GM19372 (cell line): ENCODE measurements around the gene MAGEA2.
"Not testable (repeated sequence)": the region's sequence is repeated elsewhere in the genome, so short reads cannot be mapped to it uniquely, and the experiment has no call there.

Experiments used
- ATAC-seq: cut with Tn5 transposase; IDR thresholded peaks from one replicate; pipeline ENCODE4 v1.9.1; 2021; ENCODE audit warnings: mild to moderate bottlenecking, low read depth, moderate library complexity; ENCODE audit not compliant: unreplicated experiment

Gene MAGEA2

DNA sequence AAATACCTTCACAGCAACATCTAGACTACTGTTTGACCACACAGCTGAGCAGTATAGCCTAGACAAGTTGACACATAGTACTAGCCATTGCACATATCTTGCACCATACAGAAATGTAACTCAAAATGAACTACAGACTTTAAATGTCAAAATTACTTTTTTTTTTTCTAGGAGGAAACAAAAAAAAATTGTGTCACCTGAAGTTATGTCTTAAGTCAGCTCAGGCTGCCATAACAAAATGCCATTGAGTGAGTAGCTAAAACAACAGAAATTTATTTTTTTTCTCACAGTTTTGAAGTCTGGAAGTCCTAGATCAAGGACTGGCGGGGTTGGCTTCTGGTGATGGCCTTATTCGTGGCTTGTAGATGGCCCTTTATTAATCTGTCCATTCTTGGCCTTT, 44.5 kb downstream of the MAGEA2 start, which contains the start of gene CSAG2:
Gene CSAG2 (minus strand): TSS at position 101 of the 400 bp plus-strand sequence. CDS start 161 bp downstream, outside the sequence.
- not testable (repeated sequence) for ATAC-seq

DNA sequence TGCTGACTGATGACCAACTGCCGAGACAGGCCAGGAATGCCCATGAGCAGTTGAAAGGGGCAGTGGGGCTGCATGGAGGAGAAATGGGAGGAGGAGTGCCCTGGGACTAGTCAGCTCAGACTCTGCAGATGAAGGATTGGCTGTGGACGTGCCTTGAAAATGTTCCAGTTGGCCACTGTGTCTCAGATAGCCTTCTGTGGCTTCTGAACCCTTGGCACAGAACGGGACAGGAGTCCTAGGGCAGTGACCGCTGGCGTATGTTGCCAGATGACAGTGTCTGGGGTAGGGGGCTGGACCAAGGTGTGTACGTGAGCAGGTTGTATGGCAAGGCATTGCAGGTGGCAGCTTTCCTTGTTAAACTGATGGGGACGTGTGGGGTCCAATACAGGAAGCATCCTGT, 47.1 kb downstream of the MAGEA2 start:
- ATAC-seq: not testable (repeated sequence)

- not testable (repeated sequence) for ATAC-seq
Observed at GRCh38 chrX:152700390-152700789, 53.3 kb downstream of the MAGEA2 start.
